HG03571 (cell line): Measurements from ENCODE around the gene RNF217.

Experiments
- ATAC-seq: cut with Tn5 transposase; IDR thresholded peaks from one replicate; pipeline ENCODE4 v1.9.1; 2021; ENCODE audit not compliant: unreplicated experiment

Gene RNF217

DNA sequence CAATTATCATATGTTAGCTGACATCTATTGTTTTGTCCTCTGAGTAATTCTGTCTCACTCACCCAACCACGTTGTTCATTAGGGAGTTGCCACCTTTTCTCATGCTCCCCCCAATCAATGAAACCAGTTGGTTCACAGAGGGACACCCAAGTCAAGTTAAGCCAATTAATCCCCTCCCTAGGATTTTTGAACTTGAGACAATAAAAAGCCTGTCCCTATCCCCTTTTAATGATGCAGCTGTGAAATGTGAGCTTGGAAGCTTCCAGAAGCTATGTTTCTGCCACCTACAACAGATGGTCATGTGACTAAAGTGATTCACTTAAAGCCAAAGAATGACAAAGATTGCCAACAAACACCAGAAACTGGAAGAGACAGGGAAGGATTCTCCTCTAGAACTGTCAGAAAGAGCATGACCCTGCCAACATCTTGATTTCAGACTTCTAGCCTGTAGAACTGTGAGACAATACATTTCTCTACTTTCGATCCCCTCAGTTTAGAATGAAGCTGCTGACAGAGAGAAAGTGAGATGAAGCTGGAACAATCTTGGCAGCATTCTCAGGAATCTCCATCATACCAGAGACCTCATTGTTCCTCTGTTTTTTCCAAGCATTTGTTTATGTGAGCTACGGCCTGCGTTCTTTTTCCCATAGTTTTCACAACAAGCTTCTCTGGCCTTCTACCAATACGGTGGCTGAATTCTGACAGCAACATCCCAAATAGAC is 133.5 kb downstream of the RNF217 start:
- ATAC-seq: no peak

DNA sequence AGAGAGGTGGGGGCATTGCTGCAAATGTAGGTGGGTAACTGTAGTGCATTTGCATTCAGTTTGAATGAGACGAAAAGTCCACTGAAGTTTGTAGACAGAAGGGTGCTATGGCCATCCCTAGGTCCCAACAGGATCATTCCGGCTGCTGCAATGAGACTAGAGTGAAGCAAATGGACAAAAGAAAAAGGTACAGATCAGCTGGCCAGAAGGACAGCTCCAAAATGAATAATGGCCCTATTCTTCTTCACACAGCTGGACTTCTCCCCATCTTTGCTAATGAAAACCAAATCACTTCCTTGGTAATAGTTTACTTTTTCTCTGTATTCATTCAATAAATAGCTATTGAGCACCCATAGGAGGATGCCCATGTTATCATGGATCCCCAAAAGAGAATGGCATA is 134.9 kb downstream of the RNF217 start:
- no peak for ATAC-seq

DNA sequence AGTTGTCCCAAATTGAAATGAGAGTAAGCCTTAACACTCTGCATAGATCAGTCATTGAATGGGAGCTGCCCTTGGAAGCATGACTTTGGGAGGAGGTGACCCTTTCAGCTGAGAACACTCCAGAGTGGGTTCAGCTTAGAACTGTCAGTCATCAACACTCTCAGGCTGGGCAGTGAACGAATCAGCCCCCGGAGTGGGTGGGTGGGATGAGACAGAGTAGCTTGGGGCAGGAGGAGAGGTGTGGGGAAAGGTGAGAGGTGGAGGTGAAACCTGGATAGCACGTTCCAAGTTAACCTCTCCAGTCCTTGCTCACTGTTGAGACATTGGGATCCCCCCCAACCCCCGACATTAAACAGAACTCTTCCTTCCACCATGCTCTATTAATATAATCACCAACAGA is 136.0 kb downstream of the RNF217 start:
- no peak for ATAC-seq

DNA sequence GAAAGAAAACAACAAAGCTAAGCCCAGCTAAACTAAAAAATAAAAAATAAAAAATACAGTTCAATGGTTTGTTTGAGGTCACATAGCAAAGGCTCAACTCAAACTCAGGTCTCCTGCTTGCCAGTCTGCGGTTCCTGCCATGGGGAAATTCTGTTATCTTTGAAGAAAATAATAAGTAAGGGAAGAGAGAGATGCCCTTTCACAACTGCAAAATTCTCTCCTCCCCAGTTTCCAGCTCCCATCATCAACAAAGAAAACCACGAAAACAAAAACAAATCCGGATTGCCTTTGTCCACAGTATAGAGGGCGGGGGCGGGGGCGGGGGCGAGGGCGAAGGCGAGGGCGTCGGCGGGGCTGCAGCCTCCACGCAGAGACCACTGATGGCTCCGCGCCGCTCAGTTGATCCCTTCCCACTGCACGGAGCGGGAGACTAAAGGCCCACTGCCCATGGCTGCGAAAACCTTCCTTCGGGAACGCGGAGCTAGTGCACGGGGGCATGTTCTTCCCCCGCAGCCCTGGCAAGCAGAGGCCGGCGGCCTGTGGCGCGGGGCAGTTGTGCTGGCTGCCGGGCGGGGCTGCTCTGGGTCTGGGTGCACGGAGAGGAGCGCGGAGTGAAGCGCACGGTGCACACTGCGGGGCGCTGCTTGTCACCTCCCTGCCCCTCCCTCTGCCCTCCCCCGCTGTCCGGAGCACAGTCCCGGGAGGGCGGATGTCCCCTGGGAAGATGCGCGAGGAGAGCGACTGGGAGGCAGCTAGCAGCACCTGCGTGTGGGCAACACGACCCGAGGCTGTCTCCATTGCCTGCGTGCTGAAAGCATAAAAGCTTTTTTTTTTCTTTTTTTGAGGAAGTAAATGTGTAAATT is 137.2 kb downstream of the RNF217 start:
- ATAC-seq: peak; percentile 48

DNA sequence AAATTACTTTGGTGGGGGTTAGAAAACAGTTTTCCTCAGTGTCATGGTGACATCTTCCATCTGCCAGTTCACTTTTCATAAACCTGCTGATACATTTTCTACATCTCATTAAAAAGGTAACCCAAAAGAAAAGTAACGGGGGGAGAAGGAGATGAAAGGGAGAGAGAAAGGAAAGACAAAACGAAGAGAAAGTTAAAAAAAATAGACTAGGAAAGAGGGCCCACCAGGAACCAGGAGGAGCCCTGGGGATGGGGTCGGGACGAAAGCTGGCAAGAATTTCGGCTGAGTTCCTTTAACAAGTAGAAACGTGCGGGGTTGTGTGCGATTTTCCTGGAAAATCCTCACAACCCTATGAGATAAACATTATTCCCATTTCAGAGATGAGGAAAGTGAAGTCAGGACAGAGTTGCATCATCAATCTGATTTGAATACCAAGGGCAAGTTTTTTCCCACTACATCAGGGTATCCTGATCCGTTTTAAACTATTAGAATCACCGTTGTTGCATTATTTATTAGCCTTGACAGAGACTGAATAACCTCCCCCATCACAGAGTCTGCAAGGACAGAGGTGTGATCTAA is 137.9 kb downstream of the RNF217 start:
- no peak for ATAC-seq

DNA sequence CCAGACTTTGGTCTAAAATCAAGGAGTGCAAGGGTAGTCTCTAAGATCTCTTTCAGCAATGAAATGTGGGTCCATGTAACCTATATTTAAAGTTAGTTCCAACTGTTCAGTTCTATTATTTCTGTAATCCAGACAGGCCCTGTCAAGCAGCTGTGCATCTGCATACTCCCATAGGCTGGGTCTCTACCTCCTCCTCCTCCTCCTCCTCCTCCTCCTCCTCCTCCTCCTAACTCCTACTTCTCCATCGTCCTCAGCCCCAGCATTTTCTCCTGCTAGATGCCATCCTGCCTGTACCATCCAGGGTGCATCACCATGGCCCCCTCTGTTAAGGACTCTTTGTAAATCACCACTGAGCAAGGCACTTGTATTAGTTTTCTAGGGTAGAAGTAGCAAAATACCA is 138.9 kb downstream of the RNF217 start:
- ATAC-seq: no peak

DNA sequence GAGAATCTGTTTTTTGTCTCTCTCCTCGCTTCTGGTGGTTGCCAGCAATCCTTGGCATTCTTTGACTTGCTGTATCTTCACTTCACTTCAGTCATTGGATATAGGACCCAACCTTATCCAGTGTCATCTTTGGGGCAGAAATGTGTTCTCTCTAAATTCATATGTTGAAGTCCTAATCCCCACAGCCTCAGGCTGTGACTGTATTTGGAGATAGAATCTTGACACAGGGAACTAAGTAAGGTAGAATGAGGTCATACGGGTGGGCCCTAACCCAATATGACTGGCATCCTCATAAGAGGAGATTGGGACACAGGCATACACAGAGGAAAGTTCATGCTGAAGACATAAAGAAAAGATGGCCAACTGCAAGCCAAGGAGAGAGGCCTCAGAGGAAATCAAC is 139.4 kb downstream of the RNF217 start:
- ATAC-seq: no peak

DNA sequence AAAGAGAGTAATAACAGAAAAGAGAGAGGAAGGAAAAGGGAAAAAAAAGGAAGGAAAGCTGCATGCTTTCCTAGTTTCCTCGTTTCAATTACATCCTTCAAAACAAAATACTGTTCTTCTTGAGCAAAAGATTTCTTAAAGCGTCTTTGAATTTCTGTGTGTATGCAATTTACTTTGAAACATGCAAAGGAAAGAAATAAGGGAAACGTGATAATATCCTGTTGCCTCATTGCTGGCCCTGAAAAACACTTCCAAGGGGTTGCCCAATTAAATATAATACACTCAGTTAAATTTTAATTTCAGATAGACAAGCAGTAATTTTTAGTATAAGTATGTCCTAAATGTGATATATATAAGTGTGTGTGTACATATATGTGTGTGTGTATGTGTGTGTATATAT is 140.2 kb downstream of the RNF217 start:
- ATAC-seq: no peak

DNA sequence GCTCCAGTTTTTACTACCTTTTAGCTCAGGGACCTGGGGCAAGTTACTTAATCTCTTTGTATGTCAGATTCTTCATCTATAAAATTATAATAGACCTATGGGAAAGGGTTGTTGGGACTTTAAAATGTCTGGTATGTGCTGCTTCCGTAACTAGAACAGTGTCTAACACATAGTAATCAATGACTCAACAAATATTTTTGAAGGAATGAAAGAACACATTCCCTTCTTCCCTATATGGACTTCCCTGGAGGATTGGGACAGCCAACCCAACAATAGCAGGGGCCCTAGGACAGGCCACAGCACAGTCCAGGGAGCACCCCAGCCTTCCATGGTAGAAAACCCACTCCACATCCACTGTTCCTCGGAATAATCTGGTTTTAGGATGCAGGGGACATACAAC is 140.7 kb downstream of the RNF217 start:
- ATAC-seq: no peak

DNA sequence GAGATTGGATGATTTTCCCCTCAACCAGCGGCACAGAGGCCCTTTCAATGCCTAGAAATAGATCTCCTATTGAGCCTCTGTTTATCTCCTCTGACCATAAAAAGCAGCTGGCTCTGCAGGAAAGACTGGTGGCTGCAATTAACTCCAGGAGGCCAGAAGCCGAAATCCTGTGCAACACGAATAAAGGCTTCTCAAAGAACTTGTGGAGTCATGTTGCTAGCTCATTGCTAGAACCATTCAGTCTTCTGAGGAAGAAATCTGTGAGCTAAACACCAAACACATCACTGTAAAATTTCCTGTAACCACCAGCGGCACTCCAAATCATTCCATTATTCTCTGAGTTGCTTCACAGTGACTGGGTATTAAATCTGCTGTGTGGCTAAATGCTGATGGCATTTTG is 142.2 kb downstream of the RNF217 start:
- no peak for ATAC-seq

DNA sequence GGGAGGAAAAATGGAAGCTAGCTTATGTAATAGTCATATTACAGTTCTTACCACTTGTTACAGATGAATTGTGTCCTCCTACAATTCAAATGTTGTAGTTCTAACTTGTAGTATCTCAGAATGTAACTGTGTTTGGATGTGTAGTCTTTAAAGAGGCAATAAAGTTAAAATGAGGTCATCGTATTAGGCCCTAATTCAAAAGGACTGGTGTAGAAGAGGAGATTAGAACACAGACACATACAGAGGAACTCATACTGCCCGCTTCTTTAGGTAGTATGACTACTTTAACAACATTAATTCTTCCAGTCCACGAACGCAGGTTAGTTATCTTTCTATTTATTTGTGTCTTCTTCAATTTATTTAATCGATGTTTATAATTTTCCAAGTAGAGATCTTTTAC is 144.8 kb downstream of the RNF217 start:
- no peak for ATAC-seq

DNA sequence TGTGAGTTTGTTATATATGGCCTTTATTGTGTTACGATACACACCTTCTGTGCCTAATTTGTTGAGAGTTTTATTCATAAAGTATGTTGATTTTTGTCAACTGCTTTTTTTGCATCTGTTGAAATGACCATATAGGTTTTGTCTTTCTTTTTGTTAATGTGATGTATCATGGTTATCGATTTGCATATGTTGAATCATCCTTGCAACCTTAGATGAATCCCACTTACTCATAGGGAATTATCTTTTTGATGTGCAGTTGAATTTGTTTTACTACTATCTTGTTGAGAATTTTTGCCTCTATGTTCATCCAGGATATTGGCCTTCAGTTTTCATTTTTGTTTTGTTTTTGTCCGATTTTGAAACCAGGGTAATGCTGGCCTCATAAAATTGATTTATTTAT is 145.7 kb downstream of the RNF217 start:
- ATAC-seq: no peak

DNA sequence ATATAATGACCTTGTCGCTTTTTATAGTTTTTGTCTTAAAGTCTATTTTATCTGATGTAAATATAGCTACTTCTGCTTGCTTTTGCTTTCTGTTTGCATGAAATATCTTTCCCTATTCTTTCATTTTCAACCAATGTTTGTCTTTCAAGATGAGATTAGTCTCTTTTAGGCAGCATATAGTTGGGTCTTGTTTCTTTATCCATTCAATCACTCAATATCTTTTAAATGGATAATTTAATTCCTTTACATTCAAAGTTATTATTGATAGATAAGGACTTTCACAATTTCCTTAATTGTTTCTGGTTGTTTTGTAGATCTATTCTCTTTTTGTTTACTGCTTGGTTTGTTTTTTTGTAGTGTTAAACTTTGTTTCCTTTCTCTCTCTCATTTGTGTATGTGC is 147.8 kb downstream of the RNF217 start:
- ATAC-seq: no peak

DNA sequence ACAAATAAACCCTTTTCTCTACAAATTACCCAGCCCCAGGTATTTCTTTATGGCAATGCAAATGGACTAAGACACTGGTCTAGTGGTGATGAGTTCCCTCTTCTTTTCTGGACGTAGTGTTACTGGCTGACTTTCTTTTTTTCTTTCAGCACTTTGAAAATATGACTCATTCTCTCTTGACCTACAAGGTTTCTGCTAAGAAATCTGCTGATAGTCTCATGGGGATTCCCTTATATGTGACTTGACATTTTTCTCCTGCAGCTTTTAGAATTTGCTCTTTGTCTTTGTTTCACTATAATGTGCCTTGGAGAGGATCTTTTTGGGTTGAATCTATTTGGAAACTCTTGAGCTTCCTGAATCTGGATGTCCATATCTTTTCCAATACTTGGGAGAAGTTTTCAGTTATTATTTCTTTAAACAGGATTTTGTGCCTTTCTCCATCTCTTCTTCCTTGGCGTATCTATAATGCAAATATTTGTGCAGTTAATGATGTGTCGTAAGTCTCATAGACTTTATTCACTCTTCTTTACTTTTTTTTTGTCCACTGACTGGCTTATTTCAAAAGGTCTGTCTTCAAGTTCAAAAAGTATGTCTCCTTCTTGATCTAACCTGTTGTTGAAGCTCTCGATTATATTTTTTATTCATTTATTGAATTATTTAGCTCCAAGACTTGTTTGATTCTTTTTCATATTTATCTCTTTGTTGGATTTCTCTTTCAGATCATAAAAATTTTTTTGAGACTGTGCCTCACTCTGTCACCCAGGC is 149.2 kb downstream of the RNF217 start:
- ATAC-seq: no peak

DNA sequence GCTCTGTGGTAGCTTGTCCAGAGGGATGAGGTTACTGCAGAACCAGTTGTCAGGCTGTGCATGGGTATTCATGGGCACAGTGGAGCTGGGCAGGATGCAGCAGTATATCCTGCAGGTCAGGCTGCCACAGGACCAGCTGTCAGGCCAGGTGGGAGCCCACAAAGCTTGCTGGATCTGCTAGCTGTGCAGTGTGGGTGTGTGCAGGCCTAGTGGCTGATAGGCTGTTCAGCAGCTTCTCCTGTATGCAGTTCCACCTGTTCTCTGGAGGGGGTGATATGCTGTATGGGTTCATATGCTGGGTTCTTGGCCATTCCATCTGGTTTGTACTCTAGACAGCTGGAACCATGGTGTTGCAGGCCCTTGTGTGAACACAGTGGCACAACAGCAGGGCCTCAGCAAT is 150.7 kb downstream of the RNF217 start:
- ATAC-seq: no peak

DNA sequence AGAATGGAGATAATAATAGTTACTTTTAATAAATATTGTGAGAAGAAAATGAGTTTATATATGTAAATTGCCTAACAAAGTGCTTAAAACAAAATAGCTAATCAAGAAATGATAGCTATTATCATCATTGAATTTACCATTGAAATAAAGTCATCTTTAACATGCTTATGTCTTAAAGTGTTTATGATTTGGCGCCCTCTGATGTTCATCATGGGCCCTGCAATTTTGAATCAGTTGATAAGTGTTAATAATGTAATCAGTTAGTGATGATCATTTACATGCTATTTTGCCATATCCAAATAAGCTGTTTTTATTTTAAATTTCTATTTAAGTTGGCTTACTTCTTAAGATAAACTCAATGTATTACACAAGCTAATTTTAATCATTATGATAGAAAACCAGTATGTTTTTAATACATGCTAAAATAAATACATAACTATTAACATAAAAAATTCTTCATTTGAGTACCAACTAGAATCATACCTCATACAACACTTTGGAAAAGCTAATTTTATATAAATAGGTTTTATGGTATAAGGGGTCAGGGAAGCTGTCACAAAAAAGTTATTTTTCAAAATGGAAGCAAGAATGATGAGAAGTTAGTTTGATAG is 152.1 kb downstream of the RNF217 start:
- ATAC-seq: no peak

DNA sequence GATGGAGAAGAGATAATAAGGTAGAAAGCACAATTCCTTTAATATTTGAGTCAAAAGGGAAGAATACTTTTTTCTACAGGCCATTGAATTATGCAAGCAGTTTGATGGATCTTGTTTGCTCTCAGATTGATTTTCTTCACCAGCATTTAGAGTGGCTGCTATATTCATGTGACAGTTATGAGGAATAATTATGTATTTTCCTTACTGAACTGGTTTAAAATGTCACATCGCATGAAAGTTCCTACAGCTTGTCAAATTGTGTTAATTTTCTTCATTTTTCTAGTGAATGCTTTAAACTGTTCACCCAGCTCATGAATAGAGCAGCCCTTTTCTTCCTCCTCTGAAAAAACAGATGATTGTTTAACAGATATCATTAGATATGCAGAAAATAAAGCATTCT is 153.9 kb downstream of the RNF217 start:
- no peak for ATAC-seq

DNA sequence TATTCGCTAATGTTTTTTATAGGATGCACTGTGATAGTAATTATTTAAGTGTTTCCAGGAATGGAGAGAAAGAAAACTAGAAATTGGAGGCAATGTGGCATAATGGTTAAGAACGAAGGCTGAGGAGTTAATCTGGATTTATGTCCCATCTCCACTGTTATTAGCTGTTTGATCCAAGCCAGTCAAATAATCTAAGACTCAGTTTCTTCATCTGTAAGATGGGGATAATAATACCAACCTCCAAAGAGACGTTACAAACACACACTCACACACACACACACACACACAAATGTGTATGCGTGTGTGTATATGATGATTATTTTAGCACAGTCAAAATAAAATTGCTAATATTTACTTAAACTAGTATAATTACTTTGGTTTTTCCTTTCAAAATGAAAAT is 154.5 kb downstream of the RNF217 start:
- ATAC-seq: no peak

DNA sequence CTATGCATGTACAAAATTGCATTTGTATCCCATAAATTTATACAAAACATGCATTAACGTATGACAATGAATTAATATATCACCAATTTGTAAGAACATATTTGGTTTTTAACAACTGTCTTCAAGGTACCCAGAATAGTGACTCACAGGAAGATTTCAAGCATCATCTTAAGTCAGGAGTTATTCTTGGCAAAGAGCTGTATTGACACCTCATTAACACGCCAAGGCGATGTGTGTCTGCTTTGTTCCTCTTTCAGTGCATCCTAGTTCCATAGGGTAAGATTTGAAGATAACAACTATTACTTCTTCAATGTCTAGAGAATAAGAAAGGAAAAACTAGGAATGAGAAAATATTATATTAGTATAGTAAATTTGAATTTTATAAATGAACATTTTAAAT is 155.6 kb downstream of the RNF217 start:
- no peak for ATAC-seq

DNA sequence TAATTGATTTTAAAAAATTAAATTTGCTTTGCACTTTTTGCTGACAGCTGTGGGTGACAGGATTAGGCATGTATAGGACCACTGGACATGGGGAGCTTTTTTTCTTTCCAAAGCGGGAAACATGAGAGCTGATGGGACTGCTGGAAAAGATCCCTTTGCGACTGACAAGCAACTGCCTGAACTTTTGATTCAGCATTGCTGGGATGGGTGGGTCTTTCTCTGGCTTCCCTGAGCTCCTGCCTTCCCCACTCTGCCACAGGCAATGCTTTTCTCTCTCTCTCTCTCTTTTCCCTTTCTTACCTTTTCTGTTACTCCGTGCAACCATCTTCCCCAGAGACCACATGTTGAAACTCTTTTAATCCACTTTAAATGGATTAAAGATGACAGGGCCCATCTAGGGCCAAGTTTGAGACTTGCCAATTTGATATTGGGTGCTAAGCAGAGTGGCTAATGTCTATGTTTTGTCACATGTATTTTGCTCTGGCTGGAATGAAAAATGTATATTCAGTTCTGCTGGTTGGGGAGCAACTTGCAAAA is 157.9 kb downstream of the RNF217 start:
- ATAC-seq: no peak

DNA sequence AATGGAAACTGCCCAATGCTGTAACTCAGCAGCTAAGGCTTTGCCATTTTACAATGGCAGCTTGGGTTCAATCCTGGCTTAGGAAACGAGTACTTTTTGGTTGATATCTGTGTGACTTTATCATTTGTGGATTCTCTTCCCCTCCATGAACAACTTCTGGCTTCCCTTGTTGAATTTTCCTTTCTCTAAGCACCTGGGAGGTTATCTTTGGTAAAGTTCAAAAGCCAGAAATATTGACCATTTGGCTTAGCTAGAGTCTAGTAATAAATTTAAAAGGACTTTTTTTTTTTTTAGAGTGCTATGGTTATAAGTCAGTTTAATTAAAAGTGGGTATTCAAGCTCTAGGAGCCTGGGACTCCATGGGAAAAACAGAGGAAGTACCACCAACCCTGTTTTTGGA is 159.7 kb downstream of the RNF217 start:
- ATAC-seq: no peak
